Body of pancreas (tissue), 4 donors: ENCODE data around the gene LRIG1. TPM values are rescaled to one million over a fixed set of nuclear protein-coding genes. Genes with fewer than 3 reads are reported as not detected.

ENCODE experiments used
- ATAC-seq: fragments of 150-250 bp; one replicate; pipeline ENCODE4 v1.9.1; 2016
- DNase-seq, 4 donors: peaks; one replicate each; pipeline ENCODE4 v3.0.0-alpha.2; 2019
- H3K27ac ChIP-seq, 4 donors: fragments of 200-600 bp; sonication (generic); 1 replicate in 3 of 4; 2 replicates in 1 of 4; pipeline versions ENCODE4 v1.5.1 to v1.6.1; 2016 to 2019; ENCODE audit warnings: mild to moderate bottlenecking in 1 of 4, mixed read lengths in 1 of 4, moderate library complexity in 1 of 4
- H3K27me3 ChIP-seq, 2 donors: fragments of 200-600 bp; sonication (generic); one replicate each; pipeline ENCODE4 v1.6.0; 2016; ENCODE audit warnings: mild to moderate bottlenecking in 1 of 2
- H3K36me3 ChIP-seq, 2 donors: fragments of 200-600 bp; sonication (generic); replicated peaks in 1 of 2; 2 replicates each; pipeline ENCODE4 v1.5.1; 2016; ENCODE audit warnings: low read depth in 2 of 2; ENCODE audit not compliant: insufficient read depth in 1 of 2
- H3K4me1 ChIP-seq: fragments of 200-600 bp; sonication (generic); one replicate; pipeline ENCODE4 v1.6.0; 2016
- H3K4me3 ChIP-seq, 2 donors: fragments of 200-600 bp; sonication (generic); 1 replicate in 1 of 2; 2 replicates in 1 of 2; pipeline ENCODE4 v1.5.1; 2016 to 2019
- H3K9me3 ChIP-seq, 3 donors: fragments of 200-600 bp; sonication (generic); 1 replicate in 2 of 3; 2 replicates in 1 of 3; pipeline ENCODE4 v1.5.1; 2016
- POLR2A ChIP-seq, 3 donors: fragments of 450-650 bp; IDR thresholded peaks; one replicate each; pipeline ENCODE4 v1.6.1; 2016; ENCODE audit warnings: antibody characterized with exemption in 3 of 3, mild to moderate bottlenecking in 2 of 3
- WGBS, 2 donors: methylation state at CpG; one replicate each; pipeline ENCODE4 v1.1.5; 2017; 5-methylcytosine and 5-hydroxymethylcytosine counted together
- intact Hi-C: fragments of 100-400 bp; cut with DNase I; formaldehyde crosslinking; loops from one replicate; pipeline ENCODE4 v1.15.1; 2023
- total RNA-seq, 2 donors: library from RNA; depleted of rRNA; stranded (reverse); fragments of >200 nt; gene quantifications; one replicate each; pipeline ENCODE4 v1.1.0, GENCODE V29; 2016
- TF ChIP-seq, protein P1 (sequence below), 7 experiments: fragments of 450-650 bp in 4 of 7; fragments of 200-600 bp in 3 of 7; sonication (generic) in 3 of 7; IDR thresholded peaks; one replicate each; pipeline ENCODE4 v1.5.1; 2016 to 2019; ENCODE audit warnings: antibody characterized with exemption in 7 of 7

The LRIG1 gene
- total RNA-seq, 2 donors from 2014 or later, result 111 to 114 TPM

DNA sequence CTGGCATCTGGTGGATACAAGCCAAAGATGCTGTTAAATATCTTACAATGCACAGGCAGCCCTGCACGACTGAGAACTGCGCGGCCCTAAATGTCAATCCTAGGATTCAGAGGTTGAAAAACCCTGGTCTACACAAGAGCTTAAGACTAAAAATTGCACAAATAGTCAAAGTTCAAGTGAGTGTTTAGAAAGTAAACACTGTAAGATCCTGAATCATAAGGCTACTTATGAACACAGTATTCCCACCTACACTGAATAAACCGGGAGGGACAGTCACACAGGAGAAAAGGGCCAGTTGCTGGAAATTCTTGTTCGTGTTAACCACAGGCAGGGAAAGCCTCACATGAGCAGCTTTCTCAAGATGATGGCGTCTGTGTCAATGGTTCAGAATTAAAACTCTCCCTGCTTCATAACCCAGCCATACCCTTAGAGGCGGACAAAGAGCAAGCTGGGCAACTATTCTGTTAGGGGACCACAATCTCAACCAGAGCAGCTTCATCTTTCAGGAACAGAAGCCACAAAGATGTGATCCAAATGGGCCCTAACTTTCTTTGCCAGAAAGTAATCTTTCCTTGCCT, 37.7 kb downstream of the LRIG1 start:
- Histone ChIP-seq H3K4me1 (peaks cover 61% of the 10 kb centered on the region), H3K9me3 (no peaks in the 10 kb centered on the region), H3K27ac (peak overlapping the region; percentile 6 to 48 (median 20)), H3K4me3 (no peak overlapping the region), H3K36me3 (peaks cover 0 to 7% of the 10 kb centered on the region in 2 donors), H3K27me3 (no peaks in the 10 kb centered on the region)
- no peak for DNase-seq
- TF ChIP-seq, protein P1, sequence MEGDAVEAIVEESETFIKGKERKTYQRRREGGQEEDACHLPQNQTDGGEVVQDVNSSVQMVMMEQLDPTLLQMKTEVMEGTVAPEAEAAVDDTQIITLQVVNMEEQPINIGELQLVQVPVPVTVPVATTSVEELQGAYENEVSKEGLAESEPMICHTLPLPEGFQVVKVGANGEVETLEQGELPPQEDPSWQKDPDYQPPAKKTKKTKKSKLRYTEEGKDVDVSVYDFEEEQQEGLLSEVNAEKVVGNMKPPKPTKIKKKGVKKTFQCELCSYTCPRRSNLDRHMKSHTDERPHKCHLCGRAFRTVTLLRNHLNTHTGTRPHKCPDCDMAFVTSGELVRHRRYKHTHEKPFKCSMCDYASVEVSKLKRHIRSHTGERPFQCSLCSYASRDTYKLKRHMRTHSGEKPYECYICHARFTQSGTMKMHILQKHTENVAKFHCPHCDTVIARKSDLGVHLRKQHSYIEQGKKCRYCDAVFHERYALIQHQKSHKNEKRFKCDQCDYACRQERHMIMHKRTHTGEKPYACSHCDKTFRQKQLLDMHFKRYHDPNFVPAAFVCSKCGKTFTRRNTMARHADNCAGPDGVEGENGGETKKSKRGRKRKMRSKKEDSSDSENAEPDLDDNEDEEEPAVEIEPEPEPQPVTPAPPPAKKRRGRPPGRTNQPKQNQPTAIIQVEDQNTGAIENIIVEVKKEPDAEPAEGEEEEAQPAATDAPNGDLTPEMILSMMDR (IDR thresholded peaks at IDR 0.05), result no peak
- no peak for TF ChIP-seq POLR2A (IDR thresholded peaks at IDR 0.05)
- intact Hi-C loops, result no loop called here
- WGBS, 2 donors, result 39 to 47% methylated on average over 7 of the region's 7 CpGs
- ATAC-seq, result peak; percentile 19

DNA sequence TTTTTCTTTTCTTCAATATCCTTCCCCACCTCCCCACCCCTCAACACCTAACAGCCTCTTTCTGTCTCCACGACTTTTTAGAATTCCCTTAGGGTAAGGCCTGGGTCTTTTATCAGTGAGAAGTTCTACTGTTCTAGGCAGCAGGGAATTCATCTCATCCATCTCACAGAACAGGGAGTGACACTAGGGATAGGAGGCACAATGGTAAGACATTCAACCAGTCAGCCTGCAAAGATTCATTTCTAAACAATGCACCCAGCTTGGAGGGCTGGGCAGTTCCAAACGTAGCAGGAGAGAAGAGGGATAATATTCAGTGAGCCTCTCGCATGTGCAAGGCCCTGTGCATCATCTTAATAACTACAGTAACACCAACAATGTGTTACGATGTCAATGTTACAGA, 43.6 kb downstream of the LRIG1 start:
- DNase-seq (no peak), ATAC-seq (no peak)
- no peak overlapping the region for H3K4me3 ChIP-seq
- peaks cover 0 to 14% of the 10 kb centered on the region in 2 donors for H3K36me3 ChIP-seq
- H3K27ac ChIP-seq, result no peak overlapping the region
- 73 to 81% methylated on average over 4 of the region's 4 CpGs for WGBS, 2 donors
- intact Hi-C loops, result no loop called here
- no peaks in the 10 kb centered on the region for H3K9me3 ChIP-seq
- H3K27me3 ChIP-seq, result no peaks in the 10 kb centered on the region
- peaks cover 31% of the 10 kb centered on the region for H3K4me1 ChIP-seq
- TF ChIP-seq, protein P1 (IDR thresholded peaks at IDR 0.05), result no peak
- no peak for TF ChIP-seq POLR2A (IDR thresholded peaks at IDR 0.05)

DNA sequence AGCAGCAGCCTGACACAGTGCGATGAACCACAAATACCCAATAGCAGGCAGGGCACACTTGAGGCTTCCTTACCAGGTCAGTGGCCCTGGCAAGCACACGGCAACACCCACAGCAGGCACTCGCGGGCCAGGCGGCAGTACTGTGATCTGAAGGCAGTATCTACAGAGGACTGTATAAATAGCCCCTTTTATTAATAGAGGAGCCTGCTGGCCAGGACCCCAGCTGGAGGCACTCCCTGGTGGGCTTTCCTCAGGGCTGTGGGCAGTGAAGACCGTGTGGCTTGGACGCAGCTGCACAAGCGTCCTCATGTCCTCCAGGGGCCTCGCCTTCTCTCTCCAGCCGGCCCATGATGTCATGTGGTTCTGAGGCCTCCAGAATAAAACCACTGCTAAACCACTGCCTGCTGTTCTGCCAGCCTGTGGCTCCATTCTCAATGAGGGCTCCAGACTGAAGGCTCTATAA, 44.1 kb downstream of the LRIG1 start:
- DNase-seq (no peak), ATAC-seq (peak; percentile 12)
- H3K4me1 ChIP-seq, result peaks cover 35% of the 10 kb centered on the region
- peaks cover 0 to 14% of the 10 kb centered on the region in 2 donors for H3K36me3 ChIP-seq
- intact Hi-C loops, result no loop called here
- no peaks in the 10 kb centered on the region for H3K9me3 ChIP-seq
- no peaks in the 10 kb centered on the region for H3K27me3 ChIP-seq
- H3K27ac ChIP-seq, result no peak overlapping the region
- TF ChIP-seq, protein P1 (IDR thresholded peaks at IDR 0.05), result no peak
- no peak for TF ChIP-seq POLR2A (IDR thresholded peaks at IDR 0.05)
- no peak overlapping the region for H3K4me3 ChIP-seq
- 67% methylated on average over 6 to 9 of the region's 10 CpGs for WGBS, 2 donors

DNA sequence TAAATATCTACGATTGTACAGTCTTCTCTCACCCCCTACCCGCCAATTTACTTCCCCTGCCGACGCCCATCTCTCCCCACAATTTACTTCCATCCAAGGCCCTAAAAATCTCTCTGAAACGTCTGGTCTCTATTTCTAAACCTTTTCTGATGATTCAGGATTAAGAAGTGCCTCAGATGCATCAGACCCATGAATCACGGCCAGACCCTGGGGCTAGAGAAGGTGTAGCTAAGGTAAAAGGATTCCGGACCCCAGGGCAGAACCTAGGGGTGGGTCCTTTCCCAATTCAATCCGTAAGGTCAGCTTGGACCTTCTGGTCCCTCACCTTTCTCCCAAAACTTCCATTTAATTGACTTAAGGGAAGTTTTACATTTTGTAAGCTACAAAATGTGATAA, 46.4 kb downstream of the LRIG1 start:
- Histone ChIP-seq H3K9me3 (no peaks in the 10 kb centered on the region), H3K36me3 (peaks cover 0 to 11% of the 10 kb centered on the region in 2 donors), H3K27ac (peak overlapping the region in 2 of 4 donors; percentile 2 to 77), H3K27me3 (no peaks in the 10 kb centered on the region), H3K4me3 (no peak overlapping the region), H3K4me1 (peaks cover 52% of the 10 kb centered on the region)
- ATAC-seq (no peak), DNase-seq (no peak)
- intact Hi-C loops, result no loop called here
- 77 to 80% methylated on average over 8 of the region's 8 CpGs for WGBS, 2 donors
- TF ChIP-seq, protein P1 (IDR thresholded peaks at IDR 0.05), result no peak
- no peak for TF ChIP-seq POLR2A (IDR thresholded peaks at IDR 0.05)
